T-helper 1 cell treated with Interleukin-12 subunit alpha and Interleukin-12 subunit beta and Interleukin-4 antibody, amounts not matched to agents 30 μg/mL and 1 μg/mL, for 36 hours (primary cell): Measurements from ENCODE around the gene TMEM178B.
"Not testable (repeated sequence)": the region's sequence is repeated elsewhere in the genome, so short reads cannot be mapped to it uniquely, and the experiment has no call there.

ENCODE experiments used
- H3K27ac Mint-ChIP-seq: one replicate; pipeline ENCODE4 v1.8.0; 2021; ENCODE audit warnings: mild to moderate bottlenecking, mixed read lengths
- H3K27me3 Mint-ChIP-seq: one replicate; pipeline ENCODE4 v1.8.0; 2021; ENCODE audit warnings: low read depth, mixed read lengths
- H3K36me3 Mint-ChIP-seq: one replicate; pipeline ENCODE4 v1.8.0; 2021; ENCODE audit warnings: low read depth, mixed read lengths
- H3K4me1 Mint-ChIP-seq: one replicate; pipeline ENCODE4 v1.8.0; 2021; ENCODE audit warnings: low read depth, mixed read lengths
- H3K4me3 Mint-ChIP-seq: one replicate; pipeline ENCODE4 v1.8.0; 2021; ENCODE audit warnings: mild to moderate bottlenecking, moderate library complexity, mixed read lengths
- H3K9me3 Mint-ChIP-seq: one replicate; pipeline ENCODE4 v1.8.0; 2021; ENCODE audit warnings: mixed read lengths

The TMEM178B gene

GRCh38 chr7:141320287-141320686 lies 246.4 kb downstream of the TMEM178B start:
- H3K4me1 Mint-ChIP-seq = no peaks in the 10 kb centered on the region
- peaks cover 24% of the 10 kb centered on the region for H3K27me3 Mint-ChIP-seq
- no peak overlapping the region for H3K4me3 Mint-ChIP-seq
- H3K27ac Mint-ChIP-seq = no peak overlapping the region
- H3K9me3 Mint-ChIP-seq = no peaks in the 10 kb centered on the region
- no peaks in the 10 kb centered on the region for H3K36me3 Mint-ChIP-seq

GRCh38 chr7:141322383-141322782 lies 248.5 kb downstream of the TMEM178B start:
- Mint-ChIP-seq H3K27ac (no peak overlapping the region), H3K4me3 (no peak overlapping the region), H3K9me3 (no peaks in the 10 kb centered on the region), H3K4me1 (no peaks in the 10 kb centered on the region), H3K27me3 (peaks cover 20% of the 10 kb centered on the region), H3K36me3 (no peaks in the 10 kb centered on the region)

- no peaks in the 10 kb centered on the region for H3K9me3 Mint-ChIP-seq
- no peaks in the 10 kb centered on the region for H3K36me3 Mint-ChIP-seq
- H3K27me3 Mint-ChIP-seq = peaks cover 20% of the 10 kb centered on the region
- no peaks in the 10 kb centered on the region for H3K4me1 Mint-ChIP-seq
- H3K4me3 Mint-ChIP-seq = no peak overlapping the region
- no peak overlapping the region for H3K27ac Mint-ChIP-seq
Observed at GRCh38 chr7:141323826-141324225, 250.0 kb downstream of the TMEM178B start.

- H3K27me3 Mint-ChIP-seq = peaks cover 20% of the 10 kb centered on the region
- no peaks in the 10 kb centered on the region for H3K9me3 Mint-ChIP-seq
- H3K36me3 Mint-ChIP-seq = no peaks in the 10 kb centered on the region
- no peaks in the 10 kb centered on the region for H3K4me1 Mint-ChIP-seq
- H3K27ac Mint-ChIP-seq = no peak overlapping the region
- no peak overlapping the region for H3K4me3 Mint-ChIP-seq
Observed at GRCh38 chr7:141324870-141325269, 251.0 kb downstream of the TMEM178B start.

- H3K4me1 Mint-ChIP-seq = no peaks in the 10 kb centered on the region
- H3K9me3 Mint-ChIP-seq = no peaks in the 10 kb centered on the region
- H3K4me3 Mint-ChIP-seq = no peak overlapping the region
- H3K27ac Mint-ChIP-seq = no peak overlapping the region
- H3K36me3 Mint-ChIP-seq = no peaks in the 10 kb centered on the region
- peaks cover 20% of the 10 kb centered on the region for H3K27me3 Mint-ChIP-seq
Observed at GRCh38 chr7:141325275-141325674, 251.4 kb downstream of the TMEM178B start.

GRCh38 chr7:141328290-141328689 lies 254.4 kb downstream of the TMEM178B start:
- Mint-ChIP-seq H3K9me3 (no peaks in the 10 kb centered on the region), H3K36me3 (no peaks in the 10 kb centered on the region), H3K4me1 (no peaks in the 10 kb centered on the region), H3K27ac (no peak overlapping the region), H3K27me3 (peaks cover 20% of the 10 kb centered on the region), H3K4me3 (no peak overlapping the region)

- not testable (repeated sequence) for H3K4me1 Mint-ChIP-seq, H3K27ac Mint-ChIP-seq, H3K9me3 Mint-ChIP-seq, H3K4me3 Mint-ChIP-seq, H3K36me3 Mint-ChIP-seq, H3K27me3 Mint-ChIP-seq
Observed at GRCh38 chr7:141330285-141330684, 256.4 kb downstream of the TMEM178B start.

- no peaks in the 10 kb centered on the region for H3K36me3 Mint-ChIP-seq
- H3K4me3 Mint-ChIP-seq = no peak overlapping the region
- H3K9me3 Mint-ChIP-seq = no peaks in the 10 kb centered on the region
- H3K27ac Mint-ChIP-seq = no peak overlapping the region
- H3K27me3 Mint-ChIP-seq = no peaks in the 10 kb centered on the region
- no peaks in the 10 kb centered on the region for H3K4me1 Mint-ChIP-seq
Observed at GRCh38 chr7:141333459-141333858, 259.6 kb downstream of the TMEM178B start.

- Mint-ChIP-seq H3K9me3 (no peaks in the 10 kb centered on the region), H3K4me3 (no peak overlapping the region), H3K27ac (no peak overlapping the region), H3K36me3 (no peaks in the 10 kb centered on the region), H3K27me3 (no peaks in the 10 kb centered on the region), H3K4me1 (no peaks in the 10 kb centered on the region)
Observed at GRCh38 chr7:141335164-141335563, 261.3 kb downstream of the TMEM178B start.

GRCh38 chr7:141339603-141340002 lies 265.7 kb downstream of the TMEM178B start:
- Mint-ChIP-seq H3K9me3 (no peaks in the 10 kb centered on the region), H3K36me3 (no peaks in the 10 kb centered on the region), H3K4me1 (no peaks in the 10 kb centered on the region), H3K27me3 (no peaks in the 10 kb centered on the region), H3K4me3 (no peak overlapping the region), H3K27ac (no peak overlapping the region)

- no peaks in the 10 kb centered on the region for H3K9me3 Mint-ChIP-seq
Observed at GRCh38 chr7:141340991-141341390, 267.1 kb downstream of the TMEM178B start.

GRCh38 chr7:141342621-141343408 lies 269.0 kb downstream of the TMEM178B start:
- Mint-ChIP-seq H3K4me3 (no peak overlapping the region), H3K27me3 (no peaks in the 10 kb centered on the region), H3K36me3 (no peaks in the 10 kb centered on the region), H3K9me3 (no peaks in the 10 kb centered on the region), H3K4me1 (no peaks in the 10 kb centered on the region), H3K27ac (no peak overlapping the region)

More at GRCh38 chr7:141340991-141341390, 267.1 kb downstream of the TMEM178B start:
- Mint-ChIP-seq H3K27me3 (no peaks in the 10 kb centered on the region), H3K27ac (no peak overlapping the region), H3K4me3 (no peak overlapping the region), H3K4me1 (no peaks in the 10 kb centered on the region), H3K36me3 (no peaks in the 10 kb centered on the region)

- H3K36me3 Mint-ChIP-seq = no peaks in the 10 kb centered on the region
- H3K4me3 Mint-ChIP-seq = no peak overlapping the region
- H3K9me3 Mint-ChIP-seq = no peaks in the 10 kb centered on the region
- H3K4me1 Mint-ChIP-seq = no peaks in the 10 kb centered on the region
- H3K27ac Mint-ChIP-seq = no peak overlapping the region
- no peaks in the 10 kb centered on the region for H3K27me3 Mint-ChIP-seq
Observed at GRCh38 chr7:141344153-141344935, 270.5 kb downstream of the TMEM178B start.

- Mint-ChIP-seq H3K4me1 (no peaks in the 10 kb centered on the region), H3K27me3 (peaks cover 3% of the 10 kb centered on the region), H3K4me3 (no peak overlapping the region), H3K9me3 (no peaks in the 10 kb centered on the region), H3K36me3 (no peaks in the 10 kb centered on the region), H3K27ac (no peak overlapping the region)
Observed at GRCh38 chr7:141348728-141349127, 274.9 kb downstream of the TMEM178B start.

GRCh38 chr7:141349338-141349737 lies 275.5 kb downstream of the TMEM178B start:
- Mint-ChIP-seq H3K9me3 (no peaks in the 10 kb centered on the region), H3K4me3 (no peak overlapping the region), H3K27me3 (peaks cover 3% of the 10 kb centered on the region), H3K4me1 (peaks cover 1% of the 10 kb centered on the region), H3K36me3 (no peaks in the 10 kb centered on the region), H3K27ac (no peak overlapping the region)
